Measurements from ENCODE around the gene RAD51AP1.

RAD51AP1 gene

GRCh38 chr12:4579305-4580102, 40.8 kb downstream of the RAD51AP1 start:
- no peak overlapping the region for H3K27ac ChIP-seq (ENCODE audit: low read length)
- no peaks in the 10 kb centered on the region for H3K27me3 ChIP-seq (ENCODE audit: control insufficient read depth, insufficient read depth, low read length)
- no peak overlapping the region for H3K4me3 ChIP-seq (ENCODE audit: low read length)
- H3K4me1 ChIP-seq (ENCODE audit: control insufficient read depth, low read depth, low read length) = peaks cover 8% of the 10 kb centered on the region
- no peaks in the 10 kb centered on the region for H3K36me3 ChIP-seq (ENCODE audit: control insufficient read depth, low read depth, low read length)
- no peaks in the 10 kb centered on the region for H3K9me3 ChIP-seq (ENCODE audit: control insufficient read depth, low read depth, low read length)
- no peak overlapping the region for H3K9ac ChIP-seq (ENCODE audit: low read length)

- Histone ChIP-seq H3K36me3 (ENCODE audit: control insufficient read depth, low read depth, low read length) (no peaks in the 10 kb centered on the region), H3K4me1 (ENCODE audit: control insufficient read depth, low read depth, low read length) (peaks cover 8% of the 10 kb centered on the region), H3K9ac (ENCODE audit: low read length) (no peak overlapping the region), H3K27me3 (ENCODE audit: control insufficient read depth, insufficient read depth, low read length) (no peaks in the 10 kb centered on the region), H3K4me3 (ENCODE audit: low read length) (no peak overlapping the region), H3K9me3 (ENCODE audit: control insufficient read depth, low read depth, low read length) (no peaks in the 10 kb centered on the region), H3K27ac (ENCODE audit: low read length) (no peak overlapping the region)
Measured at GRCh38 chr12:4580281-4580688, 41.6 kb downstream of the RAD51AP1 start.

- H3K36me3 ChIP-seq (ENCODE audit: control insufficient read depth, low read depth, low read length) = no peaks in the 10 kb centered on the region
- H3K27me3 ChIP-seq (ENCODE audit: control insufficient read depth, insufficient read depth, low read length) = no peaks in the 10 kb centered on the region
- H3K9me3 ChIP-seq (ENCODE audit: control insufficient read depth, low read depth, low read length) = no peaks in the 10 kb centered on the region
- H3K9ac ChIP-seq (ENCODE audit: low read length) = no peak overlapping the region
- no peak overlapping the region for H3K4me3 ChIP-seq (ENCODE audit: low read length)
- H3K4me1 ChIP-seq (ENCODE audit: control insufficient read depth, low read depth, low read length) = peaks cover 12% of the 10 kb centered on the region
- H3K27ac ChIP-seq (ENCODE audit: low read length) = no peak overlapping the region
Measured at GRCh38 chr12:4584281-4584680, 45.6 kb downstream of the RAD51AP1 start.

GRCh38 chr12:4584896-4585295, 46.2 kb downstream of the RAD51AP1 start:
- Histone ChIP-seq H3K9me3 (ENCODE audit: control insufficient read depth, low read depth, low read length) (no peaks in the 10 kb centered on the region), H3K27me3 (ENCODE audit: control insufficient read depth, insufficient read depth, low read length) (no peaks in the 10 kb centered on the region), H3K4me3 (ENCODE audit: low read length) (no peak overlapping the region), H3K36me3 (ENCODE audit: control insufficient read depth, low read depth, low read length) (no peaks in the 10 kb centered on the region), H3K4me1 (ENCODE audit: control insufficient read depth, low read depth, low read length) (peaks cover 12% of the 10 kb centered on the region), H3K27ac (ENCODE audit: low read length) (no peak overlapping the region), H3K9ac (ENCODE audit: low read length) (no peak overlapping the region)

- Histone ChIP-seq H3K36me3 (ENCODE audit: control insufficient read depth, low read depth, low read length) (no peaks in the 10 kb centered on the region), H3K4me1 (ENCODE audit: control insufficient read depth, low read depth, low read length) (peaks cover 8% of the 10 kb centered on the region), H3K27me3 (ENCODE audit: control insufficient read depth, insufficient read depth, low read length) (no peaks in the 10 kb centered on the region), H3K27ac (ENCODE audit: low read length) (no peak overlapping the region), H3K4me3 (ENCODE audit: low read length) (no peak overlapping the region), H3K9me3 (ENCODE audit: control insufficient read depth, low read depth, low read length) (no peaks in the 10 kb centered on the region), H3K9ac (ENCODE audit: low read length) (no peak overlapping the region)
Measured at GRCh38 chr12:4586500-4586899, 47.8 kb downstream of the RAD51AP1 start.

- Histone ChIP-seq H3K4me3 (ENCODE audit: low read length) (no peak overlapping the region), H3K27ac (ENCODE audit: low read length) (no peak overlapping the region), H3K9ac (ENCODE audit: low read length) (no peak overlapping the region), H3K9me3 (ENCODE audit: control insufficient read depth, low read depth, low read length) (no peaks in the 10 kb centered on the region), H3K4me1 (ENCODE audit: control insufficient read depth, low read depth, low read length) (peaks cover 8% of the 10 kb centered on the region), H3K36me3 (ENCODE audit: control insufficient read depth, low read depth, low read length) (no peaks in the 10 kb centered on the region), H3K27me3 (ENCODE audit: control insufficient read depth, insufficient read depth, low read length) (no peaks in the 10 kb centered on the region)
Measured at GRCh38 chr12:4587108-4587507, 48.4 kb downstream of the RAD51AP1 start.

GRCh38 chr12:4588916-4589315, 50.2 kb downstream of the RAD51AP1 start:
- Histone ChIP-seq H3K36me3 (ENCODE audit: control insufficient read depth, low read depth, low read length) (no peaks in the 10 kb centered on the region), H3K27ac (ENCODE audit: low read length) (no peak overlapping the region), H3K9ac (ENCODE audit: low read length) (no peak overlapping the region), H3K9me3 (ENCODE audit: control insufficient read depth, low read depth, low read length) (no peaks in the 10 kb centered on the region), H3K4me3 (ENCODE audit: low read length) (no peak overlapping the region), H3K4me1 (ENCODE audit: control insufficient read depth, low read depth, low read length) (peaks cover 8% of the 10 kb centered on the region), H3K27me3 (ENCODE audit: control insufficient read depth, insufficient read depth, low read length) (no peaks in the 10 kb centered on the region)

- no peak overlapping the region for H3K9ac ChIP-seq (ENCODE audit: low read length)
- H3K36me3 ChIP-seq (ENCODE audit: control insufficient read depth, low read depth, low read length) = no peaks in the 10 kb centered on the region
- no peaks in the 10 kb centered on the region for H3K27me3 ChIP-seq (ENCODE audit: control insufficient read depth, insufficient read depth, low read length)
- no peaks in the 10 kb centered on the region for H3K9me3 ChIP-seq (ENCODE audit: control insufficient read depth, low read depth, low read length)
- H3K4me3 ChIP-seq (ENCODE audit: low read length) = no peak overlapping the region
- H3K4me1 ChIP-seq (ENCODE audit: control insufficient read depth, low read depth, low read length) = peaks cover 5% of the 10 kb centered on the region
- no peak overlapping the region for H3K27ac ChIP-seq (ENCODE audit: low read length)
Measured at GRCh38 chr12:4589941-4590340, 51.3 kb downstream of the RAD51AP1 start.

- H3K36me3 ChIP-seq (ENCODE audit: control insufficient read depth, low read depth, low read length) = no peaks in the 10 kb centered on the region
- H3K27ac ChIP-seq (ENCODE audit: low read length) = no peak overlapping the region
- H3K4me1 ChIP-seq (ENCODE audit: control insufficient read depth, low read depth, low read length) = peaks cover 5% of the 10 kb centered on the region
- H3K4me3 ChIP-seq (ENCODE audit: low read length) = no peak overlapping the region
- no peak overlapping the region for H3K9ac ChIP-seq (ENCODE audit: low read length)
- no peaks in the 10 kb centered on the region for H3K27me3 ChIP-seq (ENCODE audit: control insufficient read depth, insufficient read depth, low read length)
- no peaks in the 10 kb centered on the region for H3K9me3 ChIP-seq (ENCODE audit: control insufficient read depth, low read depth, low read length)
Measured at GRCh38 chr12:4591180-4591687, 52.5 kb downstream of the RAD51AP1 start.

GRCh38 chr12:4595881-4596280, 57.2 kb downstream of the RAD51AP1 start:
- Histone ChIP-seq H3K4me1 (ENCODE audit: control insufficient read depth, low read depth, low read length) (no peaks in the 10 kb centered on the region), H3K4me3 (ENCODE audit: low read length) (no peak overlapping the region), H3K9me3 (ENCODE audit: control insufficient read depth, low read depth, low read length) (no peaks in the 10 kb centered on the region), H3K36me3 (ENCODE audit: control insufficient read depth, low read depth, low read length) (no peaks in the 10 kb centered on the region), H3K27me3 (ENCODE audit: control insufficient read depth, insufficient read depth, low read length) (no peaks in the 10 kb centered on the region), H3K9ac (ENCODE audit: low read length) (no peak overlapping the region), H3K27ac (ENCODE audit: low read length) (no peak overlapping the region)

- H3K27ac ChIP-seq (ENCODE audit: low read length) = no peak overlapping the region
- H3K27me3 ChIP-seq (ENCODE audit: control insufficient read depth, insufficient read depth, low read length) = no peaks in the 10 kb centered on the region
Measured at GRCh38 chr12:4603421-4603820, 64.7 kb downstream of the RAD51AP1 start.

GRCh38 chr12:4603946-4604345, 65.3 kb downstream of the RAD51AP1 start:
- H3K9ac ChIP-seq (ENCODE audit: low read length) = no peak overlapping the region
- H3K36me3 ChIP-seq (ENCODE audit: control insufficient read depth, low read depth, low read length) = no peaks in the 10 kb centered on the region
- no peaks in the 10 kb centered on the region for H3K27me3 ChIP-seq (ENCODE audit: control insufficient read depth, insufficient read depth, low read length)
- H3K27ac ChIP-seq (ENCODE audit: low read length) = no peak overlapping the region
- H3K4me1 ChIP-seq (ENCODE audit: control insufficient read depth, low read depth, low read length) = peaks cover 3% of the 10 kb centered on the region
- no peak overlapping the region for H3K4me3 ChIP-seq (ENCODE audit: low read length)
- H3K9me3 ChIP-seq (ENCODE audit: control insufficient read depth, low read depth, low read length) = no peaks in the 10 kb centered on the region

More at GRCh38 chr12:4603421-4603820, 64.7 kb downstream of the RAD51AP1 start:
- Histone ChIP-seq H3K4me3 (ENCODE audit: low read length) (no peak overlapping the region), H3K36me3 (ENCODE audit: control insufficient read depth, low read depth, low read length) (no peaks in the 10 kb centered on the region), H3K9me3 (ENCODE audit: control insufficient read depth, low read depth, low read length) (no peaks in the 10 kb centered on the region), H3K9ac (ENCODE audit: low read length) (no peak overlapping the region), H3K4me1 (ENCODE audit: control insufficient read depth, low read depth, low read length) (peaks cover 3% of the 10 kb centered on the region)
